CD14-positive monocyte (primary cell): ENCODE data around the gene COPS4. TPM values are rescaled to one million over a fixed set of nuclear protein-coding genes. Genes with fewer than 3 reads are reported as not detected.

Experiments
- DNase-seq, 3 donors: peaks; one replicate each; pipeline ENCODE4 v3.0.0-alpha.2; 2011 to 2022
- H2AFZ ChIP-seq: 2 replicates; pipeline ENCODE4 v1.6.0; 2012; ENCODE audit warnings: mild to moderate bottlenecking, low read depth, low read length, inconsistent platforms; ENCODE audit not compliant: insufficient read depth, poor library complexity, severe bottlenecking
- H3K27ac ChIP-seq, 2 donors: 1 replicate in 1 of 2; 2 replicates in 1 of 2; pipeline ENCODE4 v1.5.1; 2012 to 2013; ENCODE audit warnings: low read length in 2 of 2, control low read depth in 1 of 2, inconsistent platforms in 1 of 2, low read depth in 1 of 2, mild to moderate bottlenecking in 1 of 2
- H3K27me3 ChIP-seq, 2 donors: one replicate each; pipeline versions ENCODE4 v1.6.0 to v1.6.1; 2011 to 2013; ENCODE audit warnings: low read length in 2 of 2; ENCODE audit not compliant: control insufficient read depth in 2 of 2, insufficient read depth in 2 of 2
- H3K36me3 ChIP-seq, 2 donors: replicated peaks in 1 of 2; 1 replicate in 1 of 2; 2 replicates in 1 of 2; pipeline versions ENCODE4 v1.5.1 to v1.6.1; 2012 to 2013; ENCODE audit warnings: low read length in 2 of 2, control low read depth in 1 of 2, inconsistent platforms in 1 of 2, mild to moderate bottlenecking in 1 of 2; ENCODE audit not compliant: insufficient read depth in 2 of 2, control insufficient read depth in 1 of 2
- H3K4me1 ChIP-seq, 2 donors: 1 replicate in 1 of 2; 2 replicates in 1 of 2; pipeline versions ENCODE4 v1.5.1 to v1.6.1; 2012 to 2013; ENCODE audit warnings: low read length in 2 of 2, control low read depth in 1 of 2, inconsistent platforms in 1 of 2, mild to moderate bottlenecking in 1 of 2, moderate library complexity in 1 of 2; ENCODE audit not compliant: insufficient read depth in 2 of 2, control insufficient read depth in 1 of 2
- H3K4me2 ChIP-seq: replicated peaks from 2 replicates; pipeline ENCODE3; 2012; ENCODE audit warnings: low read length, moderate library complexity, mild to moderate bottlenecking; ENCODE audit not compliant: poor library complexity, severe bottlenecking; ENCODE audit errors: extremely low read depth
- H3K4me3 ChIP-seq, 3 experiments: fragments of 200-600 bp in 1 of 3; sonication (generic) in 1 of 3; replicated peaks in 1 of 3; 1 replicate in 2 of 3; 2 replicates in 1 of 3; pipeline ENCODE4 v1.5.1; 2011 to 2013; ENCODE audit warnings: low read length in 3 of 3, mild to moderate bottlenecking in 3 of 3, control low read depth in 2 of 3, low read depth in 2 of 3, inconsistent platforms in 1 of 3, moderate library complexity in 1 of 3
- H3K79me2 ChIP-seq: 2 replicates; pipeline ENCODE4 v1.6.0; 2012; ENCODE audit warnings: mild to moderate bottlenecking, control low read depth, inconsistent platforms, low read length, moderate library complexity; ENCODE audit not compliant: insufficient read depth
- H3K9ac ChIP-seq: 2 replicates; pipeline ENCODE4 v1.6.0; 2017; ENCODE audit warnings: low read length, mild to moderate bottlenecking; ENCODE audit not compliant: insufficient read depth, poor library complexity, severe bottlenecking
- H3K9me3 ChIP-seq, 2 donors: replicated peaks in 1 of 2; 1 replicate in 1 of 2; 2 replicates in 1 of 2; pipeline versions ENCODE4 v1.5.1 to v1.6.1; 2012 to 2013; ENCODE audit warnings: low read length in 2 of 2, control low read depth in 1 of 2; ENCODE audit not compliant: control insufficient read depth in 1 of 2, insufficient read depth in 1 of 2
- H4K20me1 ChIP-seq: 2 replicates; pipeline ENCODE4 v1.6.0; 2012; ENCODE audit warnings: mild to moderate bottlenecking, low read length, control low read depth, moderate library complexity; ENCODE audit not compliant: insufficient read depth
- H3K27ac Mint-ChIP-seq, 7 donors: one replicate each; pipeline ENCODE4 v1.8.0; 2020; ENCODE audit warnings: mild to moderate bottlenecking in 7 of 7, mixed read lengths in 7 of 7, moderate library complexity in 6 of 7, inconsistent platforms in 2 of 7
- H3K27me3 Mint-ChIP-seq, 3 donors: one replicate each; pipeline ENCODE4 v1.8.0; 2021 to 2022; ENCODE audit warnings: low read depth in 3 of 3, mild to moderate bottlenecking in 3 of 3, mixed read lengths in 3 of 3, moderate library complexity in 3 of 3, inconsistent platforms in 1 of 3
- H3K36me3 Mint-ChIP-seq, 2 donors: one replicate each; pipeline ENCODE4 v1.8.0; 2020; ENCODE audit warnings: mixed read lengths in 2 of 2, inconsistent platforms in 1 of 2, mild to moderate bottlenecking in 1 of 2
- H3K4me1 Mint-ChIP-seq: one replicate; pipeline ENCODE4 v1.8.0; 2020; ENCODE audit warnings: mild to moderate bottlenecking, mixed read lengths
- H3K4me3 Mint-ChIP-seq, 2 donors: one replicate each; pipeline ENCODE4 v1.8.0; 2020; ENCODE audit warnings: mild to moderate bottlenecking in 2 of 2, mixed read lengths in 2 of 2, moderate library complexity in 1 of 2
- H3K9me3 Mint-ChIP-seq, 7 donors: one replicate each; pipeline ENCODE4 v1.8.0; 2020 to 2022; ENCODE audit warnings: mixed read lengths in 7 of 7, mild to moderate bottlenecking in 6 of 7, moderate library complexity in 6 of 7, inconsistent platforms in 2 of 7
- CTCF ChIP-seq: fragments of 200-600 bp; IDR thresholded peaks from one replicate; pipeline ENCODE4 v1.8.0; 2022; ENCODE audit warnings: antibody characterized with exemption, mild to moderate bottlenecking
- WGBS: methylation state at CpG from one replicate; pipeline ENCODE4 v1.1.5; 2013; ENCODE audit warnings: missing lambda C conversion rate; ENCODE audit not compliant: insufficient coverage; 5-methylcytosine and 5-hydroxymethylcytosine counted together
- intact Hi-C, 2 donors: fragments of 100-400 bp; cut with micrococcal nuclease; formaldehyde crosslinking; loops; one replicate each; pipeline versions ENCODE4 v1.15.0 to v1.15.1; 2023
- polyA plus RNA-seq, 3 donors: library from polyadenylated mRNA; depleted of rRNA in 1 of 3; unstranded in 2 of 3; stranded (reverse) in 1 of 3; fragments of 300-500 nt in 2 of 3; fragments of >200 nt in 1 of 3; fragmentation: Illumina TruSeq in 2 of 3; gene quantifications; 1 replicate in 2 of 3; 2 replicates in 1 of 3; pipeline ENCODE4 v1.2.3, GENCODE V29; 2012 to 2021

The COPS4 gene
- polyA plus RNA-seq, 3 donors, result 16.0 to 54.7 (median 54.5) TPM

GRCh38 chr4:82994834-82995233 lies 40.1 kb upstream of the COPS4 start:
- peaks cover 94% of the 10 kb centered on the region for H3K79me2 ChIP-seq
- Mint-ChIP-seq H3K4me1 (peaks cover 8% of the 10 kb centered on the region), H3K36me3 (peaks cover 3 to 7% of the 10 kb centered on the region in 2 donors), H3K9me3 (peaks cover 0 to 2% (median 0%) of the 10 kb centered on the region in 7 donors), H3K27me3 (peaks cover 0 to 2% (median 0%) of the 10 kb centered on the region in 3 donors), H3K27ac (peak overlapping the region in 1 of 7 donors; percentile 54), H3K4me3 (no peak overlapping the region)
- H3K4me2 ChIP-seq, result no peak overlapping the region
- WGBS, result 100% methylated on average over 2 of the region's 4 CpGs
- H2AFZ ChIP-seq, result no peak overlapping the region
- no peak for DNase-seq
- no peaks in the 10 kb centered on the region for H3K36me3 ChIP-seq
- no peak for TF ChIP-seq CTCF
- H3K9ac ChIP-seq, result no peak overlapping the region
- no peak overlapping the region for H3K4me3 ChIP-seq
- no peaks in the 10 kb centered on the region for H3K9me3 ChIP-seq
- H3K27me3 ChIP-seq, result no peaks in the 10 kb centered on the region
- peaks cover 4% of the 10 kb centered on the region in 2 donors for H3K4me1 ChIP-seq
- intact Hi-C loops, result no loop called here
- H4K20me1 ChIP-seq, result peaks cover 3% of the 10 kb centered on the region
- H3K27ac ChIP-seq, result no peak overlapping the region

DNA sequence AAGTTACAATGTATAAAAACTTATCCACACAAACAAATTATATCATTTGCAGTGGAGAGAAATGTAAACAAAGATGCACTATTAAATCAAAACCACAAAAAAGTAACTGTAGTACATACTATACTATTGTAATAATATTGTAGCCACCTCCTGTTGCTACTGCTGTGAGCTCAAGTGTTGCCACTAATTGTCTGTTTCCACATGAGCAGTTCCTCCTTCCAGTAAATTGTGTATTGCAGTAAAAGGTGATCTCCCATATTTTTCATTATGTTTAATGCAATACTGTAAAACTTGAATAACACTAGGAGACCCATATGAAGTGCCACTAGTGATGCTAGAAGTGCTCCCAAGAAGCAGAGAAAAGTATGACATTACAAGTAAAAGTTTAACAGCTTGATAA lies 36.1 kb upstream of the COPS4 start:
- Mint-ChIP-seq H3K4me1 (peaks cover 5% of the 10 kb centered on the region), H3K9me3 (no peaks in the 10 kb centered on the region), H3K4me3 (no peak overlapping the region), H3K27me3 (no peaks in the 10 kb centered on the region), H3K36me3 (peaks cover 3 to 14% of the 10 kb centered on the region in 2 donors), H3K27ac (peak overlapping the region in 3 of 7 donors; percentile 12 to 16 (median 14))
- Histone ChIP-seq H4K20me1 (peaks cover 3% of the 10 kb centered on the region), H3K36me3 (no peaks in the 10 kb centered on the region), H3K79me2 (peaks cover 93% of the 10 kb centered on the region), H3K4me2 (no peak overlapping the region), H2AFZ (no peak overlapping the region), H3K27ac (no peak overlapping the region), H3K9ac (no peak overlapping the region), H3K4me1 (no peaks in the 10 kb centered on the region), H3K9me3 (no peaks in the 10 kb centered on the region), H3K4me3 (no peak overlapping the region), H3K27me3 (no peaks in the 10 kb centered on the region)
- intact Hi-C loops, result no loop called here
- TF ChIP-seq CTCF, result no peak
- DNase-seq, result no peak
